Mesenteric fat pad (tissue), 1 donor: ENCODE measurements around the gene MRC1. TPM values are rescaled to one million over a fixed set of nuclear protein-coding genes. Genes with fewer than 3 reads are reported as not detected.
"Not testable (repeated sequence)": the region's sequence is repeated elsewhere in the genome, so short reads cannot be mapped to it uniquely, and the experiment has no call there.

Experiments
- DNase-seq: peaks from one replicate; pipeline ENCODE4 v3.0.0-alpha.2; 2020; ENCODE audit warnings: low spot score
- total RNA-seq: library from RNA; stranded (reverse); fragmentation: NEBNext Ultra II Directional; extraction: Animal tissue kit (Norgen Biotek cat#: 25700); gene quantifications from one replicate; pipeline ENCODE4 v1.2.1, GENCODE V29; 2021
- donor health status: DM: yes; HTN: yes; CAD: no.

The MRC1 gene
- total RNA-seq, 1 donor from 2014 or later: 267 TPM

GRCh38 chr10:17904564-17904963, 95.4 kb downstream of the MRC1 start:
- DNase-seq: no peak

- DNase-seq: no peak
Measured at GRCh38 chr10:17905491-17905890, 96.3 kb downstream of the MRC1 start.

GRCh38 chr10:17906002-17906401, 96.9 kb downstream of the MRC1 start:
- no peak for DNase-seq

GRCh38 chr10:17907641-17908040, 98.5 kb downstream of the MRC1 start:
- DNase-seq: no peak

- DNase-seq: no peak
Measured at GRCh38 chr10:17910125-17910789, 101.1 kb downstream of the MRC1 start.

- no peak for DNase-seq
Measured at GRCh38 chr10:17912754-17913153, 103.6 kb downstream of the MRC1 start.

GRCh38 chr10:17913604-17914003, 104.5 kb downstream of the MRC1 start:
- no peak for DNase-seq

GRCh38 chr10:17914169-17915045, 105.3 kb downstream of the MRC1 start:
- DNase-seq: no peak

GRCh38 chr10:17915181-17915580, 106.0 kb downstream of the MRC1 start:
- DNase-seq: no peak

GRCh38 chr10:17918187-17918903, 109.2 kb downstream of the MRC1 start:
- no peak for DNase-seq

- DNase-seq: no peak
Measured at GRCh38 chr10:17921378-17921777, 112.2 kb downstream of the MRC1 start.

GRCh38 chr10:17923728-17924127, 114.6 kb downstream of the MRC1 start:
- DNase-seq: no peak

- no peak for DNase-seq
Measured at GRCh38 chr10:17943033-17943745, 134.0 kb downstream of the MRC1 start.

GRCh38 chr10:17950269-17950668, 141.1 kb downstream of the MRC1 start:
- not testable (repeated sequence) for DNase-seq

- no peak for DNase-seq
Measured at GRCh38 chr10:17950726-17951125, 141.6 kb downstream of the MRC1 start.

- DNase-seq: no peak
Measured at GRCh38 chr10:17951868-17952371, 142.8 kb downstream of the MRC1 start, which contains the start of gene SLC39A12. SLC39A12 (plus strand) TSS chr10:17951918; CDS start chr10:17953277, 1,359 bp downstream.

- not testable (repeated sequence) for DNase-seq
Measured at GRCh38 chr10:17954372-17954771, 145.2 kb downstream of the MRC1 start.

- no peak for DNase-seq
Measured at GRCh38 chr10:17954861-17955260, 145.7 kb downstream of the MRC1 start.

- no peak for DNase-seq
Measured at GRCh38 chr10:17958049-17958448, 148.9 kb downstream of the MRC1 start.

- no peak for DNase-seq
Measured at GRCh38 chr10:17959870-17960269, 150.7 kb downstream of the MRC1 start.
